Effector CD4-positive, alpha-beta T cell (primary cell): ENCODE results near the gene TTLL11.
A peak's percentile ranks its signal among the peaks of the same experiment; 100 is the strongest.

Experiments used
- DNase-seq: peaks from one replicate; pipeline ENCODE4 v3.0.0-alpha.2; 2020

TTLL11 gene

DNA sequence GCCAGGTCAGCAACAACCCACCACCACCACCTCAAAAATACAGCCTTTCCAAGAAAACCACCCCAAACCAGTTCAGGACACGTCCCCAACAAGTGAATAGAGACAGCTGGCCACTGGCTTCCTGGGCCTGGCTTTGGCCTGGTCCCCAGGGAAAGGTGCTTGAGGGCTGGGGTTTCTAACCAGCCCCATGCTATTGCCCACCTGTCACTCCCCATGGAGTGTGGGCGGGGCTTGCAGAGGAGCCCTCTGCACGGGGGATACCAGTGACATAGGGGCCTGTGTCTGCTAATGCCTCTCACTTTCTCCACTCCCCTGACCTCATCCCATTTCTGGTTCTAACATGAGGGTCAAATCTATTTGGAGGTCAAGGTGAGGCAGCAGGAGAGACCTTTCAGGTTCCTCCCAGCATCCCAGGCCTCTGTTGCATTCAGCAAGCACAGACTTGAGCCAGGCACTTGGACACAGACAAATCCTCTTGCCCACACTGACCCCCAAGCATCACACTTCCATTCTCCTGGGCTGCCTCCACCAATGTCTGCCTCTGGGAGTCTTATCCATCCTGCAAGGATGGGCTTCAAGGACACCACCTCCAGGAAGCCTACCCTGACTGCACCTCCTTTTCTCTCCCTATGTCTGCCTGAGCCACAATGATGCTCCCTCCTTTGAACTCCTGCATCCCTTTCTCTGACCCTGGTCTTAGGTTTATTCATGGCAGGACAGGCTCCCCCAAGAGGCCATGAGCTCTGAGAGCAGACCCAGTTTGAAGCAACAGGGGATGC lies 16.1 kb upstream of the TTLL11 start:
- no peak for DNase-seq

GRCh38 chr9:122107291-122107805 lies 14.2 kb upstream of the TTLL11 start:
- DNase-seq: no peak

DNA sequence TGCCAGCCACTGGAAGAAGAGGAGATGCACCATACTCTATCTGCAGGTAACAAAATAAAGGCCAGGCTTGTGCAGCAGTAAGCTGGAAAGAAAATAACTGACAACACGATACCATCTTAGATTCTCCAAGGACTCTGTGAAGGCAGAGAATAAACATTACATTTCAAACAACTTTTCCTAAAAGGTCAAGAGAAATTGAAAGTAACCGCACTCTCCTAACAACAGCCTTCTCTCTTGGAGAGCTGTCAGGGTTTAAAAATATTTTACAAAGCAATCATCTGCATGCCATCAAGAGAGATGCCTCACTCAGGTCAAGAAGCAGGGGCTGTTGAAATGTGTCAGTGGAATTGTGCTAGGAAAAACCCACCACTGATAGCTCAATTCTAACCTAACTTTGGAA lies 13.5 kb upstream of the TTLL11 start:
- no peak for DNase-seq

- DNase-seq: no peak
Measured at GRCh38 chr9:122103985-122104384, 10.9 kb upstream of the TTLL11 start.

- no peak for DNase-seq
Measured at GRCh38 chr9:122102156-122102555, 9.0 kb upstream of the TTLL11 start.

DNA sequence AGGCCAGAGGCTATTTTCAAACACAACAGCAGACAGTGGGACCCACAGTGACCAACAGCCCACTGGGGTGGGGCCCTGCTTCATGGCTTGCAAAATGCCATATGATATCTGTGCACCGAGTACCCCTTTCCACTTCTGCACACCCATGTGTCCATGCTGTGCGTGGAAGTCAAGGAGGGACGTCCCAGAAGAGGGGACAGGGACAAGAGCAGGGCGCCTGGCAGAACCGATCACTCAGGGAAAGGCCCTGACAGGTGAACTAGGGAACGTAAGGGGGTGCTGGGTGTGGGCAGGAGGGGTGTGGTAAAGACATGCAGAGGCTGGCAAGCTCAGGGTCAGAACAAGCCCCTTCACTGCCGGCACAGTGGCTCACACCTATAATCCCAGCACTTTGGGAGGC lies 7.6 kb upstream of the TTLL11 start:
- DNase-seq: no peak

GRCh38 chr9:122099271-122099869 lies 6.3 kb upstream of the TTLL11 start:
- peak; percentile 76 for DNase-seq

DNA sequence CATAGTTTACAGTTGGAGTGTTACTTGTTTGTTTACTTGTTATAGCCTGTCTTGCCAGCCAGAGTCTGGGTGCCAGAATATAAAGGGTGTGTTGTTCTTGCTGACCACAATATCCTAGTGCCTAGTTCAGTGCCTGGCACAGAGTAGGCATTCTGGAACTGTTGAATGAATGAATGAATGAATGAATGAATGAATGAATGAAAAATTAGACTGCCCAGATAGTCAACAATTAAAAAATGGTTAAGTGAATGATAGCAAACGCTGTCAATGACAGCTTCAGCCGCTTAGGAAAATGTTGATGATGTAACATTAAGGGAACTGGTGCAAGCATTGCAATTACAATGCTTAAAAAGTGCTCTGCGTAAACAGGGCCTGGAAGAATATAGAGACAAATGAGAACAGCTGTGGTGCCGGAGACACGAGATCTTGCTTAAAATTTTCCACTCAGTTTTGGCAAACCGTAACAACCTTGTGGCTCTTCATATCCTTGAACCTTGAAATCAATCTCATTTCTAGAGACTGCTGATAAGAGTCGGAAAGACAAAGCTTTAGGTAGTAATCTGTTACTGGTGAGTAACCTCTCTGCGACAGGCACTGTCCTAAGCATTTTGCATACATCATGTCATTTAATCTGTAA lies 4.7 kb upstream of the TTLL11 start:
- DNase-seq: no peak

GRCh38 chr9:122096620-122097415 lies 3.7 kb upstream of the TTLL11 start:
- DNase-seq: no peak

DNA sequence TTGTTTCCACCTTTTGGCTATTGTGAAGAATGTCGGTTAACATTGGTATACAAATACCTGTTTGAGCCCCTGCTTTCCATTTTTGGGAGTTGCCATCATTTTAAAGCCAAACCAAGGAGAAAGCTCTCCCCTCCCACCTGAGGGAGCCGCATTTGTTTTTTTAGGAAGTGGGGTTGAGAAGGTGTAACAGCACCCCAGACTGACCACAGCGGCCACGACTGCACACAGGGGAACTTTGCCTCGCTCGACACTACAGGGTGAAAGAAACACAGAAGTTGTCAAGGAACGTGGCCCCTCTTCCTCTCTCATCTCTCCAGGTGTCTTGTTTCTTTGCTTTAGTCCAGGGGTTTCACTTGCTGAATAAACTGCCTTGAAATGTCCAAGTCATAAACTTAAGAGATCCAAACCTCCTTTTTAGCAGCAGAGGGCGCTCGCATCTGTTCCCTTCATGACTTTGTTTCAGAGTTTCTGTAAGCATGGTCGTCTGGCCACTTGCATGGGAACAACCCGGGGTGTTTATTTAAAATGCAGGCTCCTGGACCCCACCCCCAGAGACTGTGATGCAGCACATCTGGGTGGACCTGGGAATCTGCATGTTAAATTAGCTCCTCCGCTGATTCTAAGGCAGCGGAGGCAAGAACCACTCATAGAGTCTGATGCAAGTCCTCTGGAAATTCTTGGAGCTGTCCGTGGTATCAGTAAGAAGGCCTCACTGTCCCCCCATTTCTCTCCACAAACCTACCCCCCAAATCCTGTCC lies 2.1 kb upstream of the TTLL11 start:
- DNase-seq: peak; percentile 29

DNA sequence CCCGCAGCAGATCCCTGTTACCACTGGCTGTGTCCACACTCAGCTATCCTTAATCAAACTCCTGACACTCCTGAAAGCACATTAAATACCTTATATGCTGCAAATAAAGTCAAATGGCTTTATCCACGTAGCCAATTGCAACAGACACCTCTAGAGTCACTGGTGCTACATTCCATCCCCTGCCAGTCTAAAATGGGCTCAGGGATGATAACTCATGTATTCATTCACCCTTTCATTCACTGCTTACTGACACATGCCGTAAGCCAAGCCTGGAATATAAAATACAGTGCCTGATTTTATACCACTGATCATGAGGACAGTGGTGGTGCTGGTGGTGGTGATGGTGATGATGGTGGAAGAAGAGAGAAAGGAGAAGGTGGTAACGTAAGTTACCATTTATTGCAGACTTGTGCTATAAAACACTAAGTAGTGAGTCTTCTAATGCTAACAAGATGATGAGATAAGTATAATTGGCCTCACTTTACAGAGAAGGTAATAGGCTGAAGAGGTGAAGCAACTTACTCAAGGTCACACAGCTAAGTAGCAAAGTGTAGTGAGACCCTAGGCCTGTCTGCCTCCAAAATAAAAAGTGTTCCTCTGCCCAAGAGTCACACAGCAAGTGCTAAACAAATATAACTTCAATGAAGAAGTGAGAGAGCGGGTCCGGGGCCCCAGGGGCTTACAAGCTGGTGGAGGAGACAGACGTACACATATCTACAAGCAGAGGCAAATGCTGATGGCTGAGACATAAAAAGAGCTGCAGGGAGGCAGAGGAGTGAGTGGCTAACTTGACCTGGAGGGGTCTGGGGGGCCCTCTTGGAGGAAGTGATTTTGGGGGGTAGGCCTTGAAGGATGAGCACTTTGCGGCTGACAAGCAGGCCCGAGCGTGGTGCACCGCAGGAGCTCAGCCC lies 1.2 kb downstream of the TTLL11 start:
- DNase-seq: no peak

GRCh38 chr9:122090981-122091380 lies 2.1 kb downstream of the TTLL11 start:
- DNase-seq: no peak

- no peak for DNase-seq
Measured at GRCh38 chr9:122090287-122090883, 2.7 kb downstream of the TTLL11 start.

- no peak for DNase-seq
Measured at GRCh38 chr9:122088880-122089706, 4.0 kb downstream of the TTLL11 start.

DNA sequence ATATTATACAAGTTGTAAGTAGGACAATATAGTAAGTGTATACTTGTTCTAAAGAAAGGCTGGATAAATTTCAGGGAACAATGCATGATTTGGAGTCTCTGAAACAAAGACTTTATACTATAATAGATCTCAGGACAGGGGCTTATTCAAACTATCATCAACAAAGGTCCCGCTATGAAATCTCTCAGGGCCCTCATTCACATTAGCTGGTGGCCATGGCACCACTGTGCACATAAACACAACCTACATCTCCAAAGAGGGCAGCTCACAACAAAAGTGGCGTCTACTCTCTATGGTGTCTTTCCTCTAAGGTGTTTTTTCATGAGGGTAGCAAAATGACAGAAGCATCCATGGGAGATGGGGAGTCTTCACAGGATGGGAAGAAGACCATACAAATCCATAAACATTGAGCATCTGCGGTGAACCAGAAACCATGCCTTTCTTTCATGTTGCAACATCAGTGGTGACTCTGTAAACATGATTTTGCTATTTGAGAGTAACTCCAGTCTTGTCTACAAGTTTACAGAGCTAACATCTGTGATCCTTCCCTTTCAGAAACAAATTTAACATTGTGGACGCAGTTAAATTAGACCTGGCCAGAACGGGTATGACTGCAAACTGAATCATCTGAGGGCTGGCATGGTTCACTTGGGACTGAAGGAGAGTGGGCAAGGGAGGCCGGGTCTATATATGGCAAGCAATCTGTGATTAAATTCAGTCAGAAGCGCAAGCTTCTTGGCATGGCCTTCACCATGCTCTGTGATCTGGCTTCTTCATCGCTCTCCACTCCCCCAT lies 5.5 kb downstream of the TTLL11 start:
- DNase-seq: no peak

- DNase-seq: no peak
Measured at GRCh38 chr9:122086873-122087272, 6.2 kb downstream of the TTLL11 start.

GRCh38 chr9:122085260-122085659 lies 7.8 kb downstream of the TTLL11 start:
- DNase-seq: no peak

GRCh38 chr9:122084026-122084675 lies 9.0 kb downstream of the TTLL11 start:
- DNase-seq: no peak
